WTC11 (cell line): ENCODE results near the gene TMEM256. TPM values are rescaled to one million over a fixed set of nuclear protein-coding genes. Genes with fewer than 3 reads are reported as not detected.

ENCODE experiments used
- ATAC-seq: fragments of 200-7000 bp; cut with Tn5 transposase; 2 replicates; pipeline ENCODE4 v1.10.0; 2021; ENCODE audit warnings: mild to moderate bottlenecking, moderate library complexity
- CTCF ChIA-PET: fragments of 300-600 bp; sonication (Branson Sonifier 250); formaldehyde crosslinking; loops from one replicate; lab custom pipeline; 2021; ENCODE audit warnings: antibody characterized with exemption; lab: Charles Lee
- POLR2A ChIA-PET: fragments of 350-600 bp; sonication (Branson Sonifier 250); formaldehyde crosslinking; loops from one replicate; lab custom pipeline; 2021; ENCODE audit warnings: antibody characterized with exemption; lab: Charles Lee
- DNase-seq: peaks from one replicate; pipeline ENCODE4 v3.0.0; 2021; ENCODE audit warnings: low spot score
- H3K27ac Mint-ChIP-seq: 2 replicates; pipeline ENCODE4 v1.8.0; 2021; ENCODE audit warnings: mixed read lengths
- H3K27me3 Mint-ChIP-seq: 2 replicates; pipeline ENCODE4 v1.8.0; 2021; ENCODE audit warnings: low read depth, mild to moderate bottlenecking, moderate library complexity, mixed read lengths
- H3K36me3 Mint-ChIP-seq: 2 replicates; pipeline ENCODE4 v1.8.0; 2021; ENCODE audit warnings: mixed read lengths
- H3K4me1 Mint-ChIP-seq: 2 replicates; pipeline ENCODE4 v1.8.0; 2022; ENCODE audit warnings: mixed read lengths
- H3K4me3 Mint-ChIP-seq: 2 replicates; pipeline ENCODE4 v1.8.0; 2021; ENCODE audit warnings: mild to moderate bottlenecking, moderate library complexity, mixed read lengths
- H3K9me3 Mint-ChIP-seq: 2 replicates; pipeline ENCODE4 v1.8.0; 2021; ENCODE audit warnings: mixed read lengths
- E2F5 ChIP-seq: sonication (generic); formaldehyde crosslinking; IDR thresholded peaks from 2 replicates; pipeline ENCODE4 v1.8.1; 2022; ENCODE audit warnings: mild to moderate bottlenecking, moderate library complexity, missing genetic modification reagents
- ESRRA ChIP-seq: sonication (generic); formaldehyde crosslinking; IDR thresholded peaks from 2 replicates; pipeline ENCODE4 v1.8.1; 2022; ENCODE audit warnings: mild to moderate bottlenecking, missing genetic modification reagents, borderline replicate concordance
- HMGA2 ChIP-seq: fragments of 250-450 bp; sonication (Bioruptor Pico); IDR thresholded peaks from 2 replicates; pipeline ENCODE4 v1.4.0; 2021; ENCODE audit warnings: mild to moderate bottlenecking, moderate library complexity
- MYBL2 ChIP-seq: sonication (generic); formaldehyde crosslinking; IDR thresholded peaks from 2 replicates; pipeline ENCODE4 v1.8.1; 2023; ENCODE audit warnings: mild to moderate bottlenecking, moderate library complexity, missing genetic modification reagents
- PRDM15 ChIP-seq: sonication (generic); formaldehyde crosslinking; IDR thresholded peaks from 2 replicates; pipeline ENCODE4 v1.8.0; 2022; ENCODE audit warnings: missing genetic modification reagents
- SP1 ChIP-seq: sonication (generic); formaldehyde crosslinking; conservative IDR thresholded peaks from 2 replicates; pipeline ENCODE4 v1.8.1; 2022; ENCODE audit warnings: missing genetic modification reagents
- TEAD1 ChIP-seq: sonication (generic); formaldehyde crosslinking; IDR thresholded peaks from 2 replicates; pipeline ENCODE4 v1.8.0; 2022; ENCODE audit warnings: mild to moderate bottlenecking, missing genetic modification reagents
- ZBTB21 ChIP-seq: sonication (generic); formaldehyde crosslinking; IDR thresholded peaks from 2 replicates; pipeline ENCODE4 v1.8.1; 2023; ENCODE audit warnings: mild to moderate bottlenecking, missing genetic modification reagents, borderline replicate concordance
- ZNF416 ChIP-seq: fragments of 250-450 bp; sonication (Bioruptor Pico); IDR thresholded peaks from 2 replicates; pipeline ENCODE4 v1.9.0; 2021; ENCODE audit warnings: mild to moderate bottlenecking, inconsistent platforms
- ZNF423 ChIP-seq: fragments of 250-450 bp; sonication (Bioruptor Pico); IDR thresholded peaks from 2 replicates; pipeline ENCODE4 v2.1.2; 2022; ENCODE audit warnings: mild to moderate bottlenecking, moderate library complexity
- ZNF512 ChIP-seq: sonication (generic); formaldehyde crosslinking; IDR thresholded peaks from 2 replicates; pipeline ENCODE4 v1.8.1; 2022; ENCODE audit warnings: missing genetic modification reagents, borderline replicate concordance
- ZSCAN18 ChIP-seq: fragments of 250-450 bp; sonication (Bioruptor Pico); IDR thresholded peaks from 2 replicates; pipeline ENCODE4 v2.1.2; 2022; ENCODE audit warnings: mild to moderate bottlenecking, moderate library complexity
- total RNA-seq: library from RNA; stranded (reverse); gene quantifications from 3 replicates; pipeline ENCODE4 v1.2.3, GENCODE V29; 2021
- TF ChIP-seq, protein P1 (sequence below): fragments of 200-600 bp; IDR thresholded peaks from 2 replicates; pipeline ENCODE4 v1.8.0; 2022; ENCODE audit warnings: antibody characterized with exemption
- TF ChIP-seq, protein P2 (sequence below): sonication (generic); formaldehyde crosslinking; IDR thresholded peaks from 2 replicates; pipeline ENCODE4 v1.8.0; 2022; ENCODE audit warnings: mild to moderate bottlenecking, missing genetic modification reagents

TMEM256 gene
- total RNA-seq, 1 experiment from 2014 or later: 132 TPM

DNA sequence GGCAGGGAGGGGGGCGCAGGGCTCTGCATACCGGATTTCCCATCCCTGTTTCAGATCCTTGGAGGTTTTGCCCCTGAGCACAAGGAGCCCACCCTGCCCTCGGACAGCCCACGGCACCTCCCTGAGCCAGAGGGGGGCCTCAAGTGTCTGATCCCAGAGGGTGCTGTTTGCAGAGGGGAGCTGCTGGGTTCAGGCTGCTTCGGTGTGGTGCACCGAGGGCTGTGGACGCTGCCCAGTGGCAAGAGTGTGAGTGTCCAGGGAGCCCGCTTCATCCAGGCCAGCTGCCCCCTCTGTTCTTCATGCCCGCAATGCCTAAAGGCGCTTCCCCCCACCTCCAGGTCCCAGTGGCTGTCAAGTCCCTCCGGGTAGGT, 20.5 kb downstream of the TMEM256 start:
- H3K9me3 Mint-ChIP-seq: peaks cover 8% of the 10 kb centered on the region
- DNase-seq (no peak), ATAC-seq (no peak)
- H3K27ac Mint-ChIP-seq: no peak overlapping the region
- TF ChIP-seq ZBTB21 (CRISPR knock-in tag): 0 out of 2 replicates have a peak, but pooled peaks have one; percentile 13
- TF ChIP-seq TEAD1 (CRISPR knock-in tag): no peak
- ChIA-PET CTCF (interaction anchor here (1.4 to 2.4 kb wide), 4 partner anchors 15 to 177 kb away, joined by 4 to 10 read pairs (median 6); no protein-coding TSS in a partner anchor), POLR2A (interaction anchor here (1.9 kb wide), 1 partner anchor 10 kb away, joined by 7 read pairs; the partner anchor contains the start of gene PLSCR3)
- no peaks in the 10 kb centered on the region; the same call in none of the 2 replicates for H3K36me3 Mint-ChIP-seq
- peaks cover 26% of the 10 kb centered on the region for H3K4me1 Mint-ChIP-seq
- H3K27me3 Mint-ChIP-seq: peaks cover 46% of the 10 kb centered on the region
- H3K4me3 Mint-ChIP-seq: peak overlapping the region; percentile 58

DNA sequence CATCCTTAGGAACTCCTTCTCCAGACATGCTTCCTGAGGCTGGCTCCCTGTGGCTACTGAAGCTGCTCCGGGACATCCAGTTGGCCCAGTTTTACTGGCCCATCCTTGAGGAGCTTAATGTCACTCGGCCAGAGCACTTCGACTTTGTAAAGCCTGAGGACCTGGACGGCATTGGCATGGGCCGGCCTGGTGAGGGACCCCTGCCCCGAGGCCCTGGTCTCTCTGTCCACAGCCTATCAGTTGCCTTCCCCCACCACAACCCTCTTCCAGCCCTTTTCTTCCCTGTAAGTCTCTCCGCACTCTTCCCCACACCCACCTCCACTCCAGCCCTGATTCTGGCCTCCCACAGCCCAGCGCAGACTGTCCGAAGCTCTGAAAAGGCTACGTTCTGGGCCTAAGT, 21.0 kb downstream of the TMEM256 start:
- Mint-ChIP-seq H3K9me3 (peaks cover 8% of the 10 kb centered on the region), H3K4me1 (peaks cover 26% of the 10 kb centered on the region), H3K27ac (no peak overlapping the region), H3K4me3 (no peak overlapping the region), H3K36me3 (no peaks in the 10 kb centered on the region; the same call in none of the 2 replicates), H3K27me3 (peaks cover 48% of the 10 kb centered on the region)
- ChIA-PET CTCF (interaction anchor here (0.5 to 1.6 kb wide), 2 partner anchors 15 to 480 kb away, joined by 5 to 6 read pairs; no protein-coding TSS in a partner anchor), POLR2A (no interaction called here)
- DNase-seq (no peak), ATAC-seq (no peak)
- TF ChIP-seq ZNF512: no peak
- no peak for TF ChIP-seq MYBL2 (CRISPR knock-in tag)
- no peak for TF ChIP-seq ESRRA (CRISPR knock-in tag)
- TF ChIP-seq HMGA2 (CRISPR knock-in tag): no peak
- TF ChIP-seq ZSCAN18: no peak
- TF ChIP-seq, protein P1, sequence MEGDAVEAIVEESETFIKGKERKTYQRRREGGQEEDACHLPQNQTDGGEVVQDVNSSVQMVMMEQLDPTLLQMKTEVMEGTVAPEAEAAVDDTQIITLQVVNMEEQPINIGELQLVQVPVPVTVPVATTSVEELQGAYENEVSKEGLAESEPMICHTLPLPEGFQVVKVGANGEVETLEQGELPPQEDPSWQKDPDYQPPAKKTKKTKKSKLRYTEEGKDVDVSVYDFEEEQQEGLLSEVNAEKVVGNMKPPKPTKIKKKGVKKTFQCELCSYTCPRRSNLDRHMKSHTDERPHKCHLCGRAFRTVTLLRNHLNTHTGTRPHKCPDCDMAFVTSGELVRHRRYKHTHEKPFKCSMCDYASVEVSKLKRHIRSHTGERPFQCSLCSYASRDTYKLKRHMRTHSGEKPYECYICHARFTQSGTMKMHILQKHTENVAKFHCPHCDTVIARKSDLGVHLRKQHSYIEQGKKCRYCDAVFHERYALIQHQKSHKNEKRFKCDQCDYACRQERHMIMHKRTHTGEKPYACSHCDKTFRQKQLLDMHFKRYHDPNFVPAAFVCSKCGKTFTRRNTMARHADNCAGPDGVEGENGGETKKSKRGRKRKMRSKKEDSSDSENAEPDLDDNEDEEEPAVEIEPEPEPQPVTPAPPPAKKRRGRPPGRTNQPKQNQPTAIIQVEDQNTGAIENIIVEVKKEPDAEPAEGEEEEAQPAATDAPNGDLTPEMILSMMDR: no peak
- no peak for TF ChIP-seq PRDM15 (CRISPR knock-in tag)
- no peak for TF ChIP-seq ZNF416

GRCh38 chr17:7380855-7381683, 22.8 kb downstream of the TMEM256 start, which contains the start of gene TNK1:
Gene TNK1 (plus strand): TSS chr17:7381089. CDS start chr17:7382927, 1,838 bp downstream.
- H3K9me3 Mint-ChIP-seq: peaks cover 8% of the 10 kb centered on the region
- H3K4me1 Mint-ChIP-seq: peaks cover 26% of the 10 kb centered on the region
- no peaks in the 10 kb centered on the region; the same call in none of the 2 replicates for H3K36me3 Mint-ChIP-seq
- H3K27me3 Mint-ChIP-seq: peaks cover 49% of the 10 kb centered on the region
- CTCF ChIA-PET: interaction anchor here (0.7 to 2.6 kb wide), 17 partner anchors 10 to 335 kb away, joined by 3 to 20 read pairs (median 3); partner anchors contain the start of genes PLSCR3, SLC2A4, SPEM1 and TMEM102
- DNase-seq (peak; percentile 54), ATAC-seq (peak; percentile 23)
- peak within 1 kb of the TSS; percentile 76 for H3K4me3 Mint-ChIP-seq
- POLR2A ChIA-PET: interaction anchor here (0.6 to 1.0 kb wide), 2 partner anchors 13 to 51 kb away, joined by 3 to 4 read pairs; no protein-coding TSS in a partner anchor
- H3K27ac Mint-ChIP-seq: no peak within 1 kb of the TSS
- TF ChIP-seq ZNF423 (CRISPR knock-in tag): 0 out of 2 replicates have a peak, but pooled peaks have one; percentile 22
- TF ChIP-seq SP1: peak; percentile 47; the same call in 1 of the 2 replicates
- TF ChIP-seq, protein P2, sequence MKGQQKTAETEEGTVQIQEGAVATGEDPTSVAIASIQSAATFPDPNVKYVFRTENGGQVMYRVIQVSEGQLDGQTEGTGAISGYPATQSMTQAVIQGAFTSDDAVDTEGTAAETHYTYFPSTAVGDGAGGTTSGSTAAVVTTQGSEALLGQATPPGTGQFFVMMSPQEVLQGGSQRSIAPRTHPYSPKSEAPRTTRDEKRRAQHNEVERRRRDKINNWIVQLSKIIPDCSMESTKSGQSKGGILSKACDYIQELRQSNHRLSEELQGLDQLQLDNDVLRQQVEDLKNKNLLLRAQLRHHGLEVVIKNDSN (CRISPR knock-in tag): peak; percentile 16; the same call in 1 of the 2 replicates
- TF ChIP-seq E2F5 (CRISPR knock-in tag): no peak
